Mucosa of descending colon (tissue), 3 donors: ENCODE results near the gene PGD. TPM values are rescaled to one million over a fixed set of nuclear protein-coding genes. Genes with fewer than 3 reads are reported as not detected.

Experiments
- ATAC-seq: fragments of 200-7000 bp; cut with Tn5 transposase; one replicate; pipeline ENCODE4 v1.9.1; 2020; ENCODE audit warnings: mild to moderate bottlenecking, moderate library complexity
- DNase-seq, 3 donors: peaks; one replicate each; pipeline ENCODE4 v3.0.0-alpha.2; 2020
- H3K36me3 ChIP-seq: fragments of 200-600 bp; one replicate; pipeline ENCODE4 v1.8.0; 2021; ENCODE audit warnings: low read depth, mild to moderate bottlenecking
- H3K4me1 ChIP-seq: fragments of 200-600 bp; one replicate; pipeline ENCODE4 v1.8.0; 2021; ENCODE audit warnings: low read depth, mild to moderate bottlenecking
- H3K4me3 ChIP-seq: fragments of 200-600 bp; one replicate; pipeline ENCODE4 v1.8.0; 2021; ENCODE audit warnings: mild to moderate bottlenecking
- H3K9me3 ChIP-seq: fragments of 200-600 bp; one replicate; pipeline ENCODE4 v1.8.0; 2021; ENCODE audit warnings: mild to moderate bottlenecking
- CTCF ChIP-seq: fragments of 200-600 bp; IDR thresholded peaks from one replicate; pipeline ENCODE4 v1.8.0; 2022; ENCODE audit warnings: antibody characterized with exemption, mild to moderate bottlenecking
- intact Hi-C, 2 donors: fragments of 100-400 bp; cut with DNase I in 1 of 2; cut with micrococcal nuclease in 1 of 2; formaldehyde crosslinking; loops; one replicate each; pipeline versions ENCODE4 v1.11.0 to v1.11.1; 2022; cut with DNase I, micrococcal nuclease
- total RNA-seq, 3 donors: library from RNA; stranded (reverse); fragmentation: NEBNext Ultra II Directional in 2 of 3; extraction: Animal tissue kit (Norgen Biotek cat#: 25700) in 2 of 3; gene quantifications; one replicate each; pipeline versions ENCODE4 v1.2.1 to v1.2.4, GENCODE V29; 2021 to 2023
- donor health status: DM: no; HTN: no; CAD: no; lungs with moderate emphysema.
- donor health status: DM: no; HTN: no; CAD: no.
- donor health status: DM: no; HTN: yes; CAD: no.

PGD gene
- total RNA-seq, 3 donors from 2014 or later = 48.6 to 96.4 (median 61.3) TPM

GRCh38 chr1:10446790-10447422, 48.0 kb downstream of the PGD start:
- Histone ChIP-seq H3K36me3 (no peaks in the 10 kb centered on the region), H3K9me3 (no peaks in the 10 kb centered on the region), H3K4me3 (no peak overlapping the region), H3K4me1 (no peaks in the 10 kb centered on the region)
- intact Hi-C loops = no loop called here
- ATAC-seq (no peak), DNase-seq (no peak)
- TF ChIP-seq CTCF = no peak

- no peak for DNase-seq
- H3K9me3 ChIP-seq = no peaks in the 10 kb centered on the region
- TF ChIP-seq CTCF = no peak
- ATAC-seq = no peak
- intact Hi-C loops = no loop called here
- no peaks in the 10 kb centered on the region for H3K4me1 ChIP-seq
- no peak within 1 kb of the TSS for H3K4me3 ChIP-seq
- H3K36me3 ChIP-seq = no peaks in the 10 kb centered on the region
Observed at GRCh38 chr1:10449751-10450150, 50.9 kb downstream of the PGD start, which contains the start of gene CORT. Gene CORT (plus strand): TSS chr1:10450031. CDS start chr1:10450224, 193 bp downstream.

GRCh38 chr1:10450156-10450814, 51.4 kb downstream of the PGD start:
- Histone ChIP-seq H3K36me3 (no peaks in the 10 kb centered on the region), H3K4me1 (no peaks in the 10 kb centered on the region), H3K4me3 (no peak overlapping the region), H3K9me3 (no peaks in the 10 kb centered on the region)
- no peak for DNase-seq
- ATAC-seq = no peak
- no peak for TF ChIP-seq CTCF
- intact Hi-C loops = no loop called here

GRCh38 chr1:10450836-10451235, 52.0 kb downstream of the PGD start:
- no peak for ATAC-seq
- intact Hi-C loops = no loop called here

GRCh38 chr1:10451287-10451686, 52.4 kb downstream of the PGD start:
- Histone ChIP-seq H3K4me3 (no peak overlapping the region), H3K9me3 (no peaks in the 10 kb centered on the region), H3K36me3 (no peaks in the 10 kb centered on the region), H3K4me1 (no peaks in the 10 kb centered on the region)
- no peak for TF ChIP-seq CTCF
- ATAC-seq = no peak
- intact Hi-C loops = no loop called here
- DNase-seq = no peak

More at GRCh38 chr1:10450836-10451235, 52.0 kb downstream of the PGD start:
- Histone ChIP-seq H3K4me3 (no peak overlapping the region), H3K36me3 (no peaks in the 10 kb centered on the region), H3K9me3 (no peaks in the 10 kb centered on the region), H3K4me1 (no peaks in the 10 kb centered on the region)
- no peak for TF ChIP-seq CTCF
- no peak for DNase-seq
